ENCODE results near the gene BICDL1. TPM values are rescaled to one million over a fixed set of nuclear protein-coding genes. Genes with fewer than 3 reads are reported as not detected.

Gene BICDL1
- total RNA-seq, 1 donor from 2014 or later = 130 TPM

DNA sequence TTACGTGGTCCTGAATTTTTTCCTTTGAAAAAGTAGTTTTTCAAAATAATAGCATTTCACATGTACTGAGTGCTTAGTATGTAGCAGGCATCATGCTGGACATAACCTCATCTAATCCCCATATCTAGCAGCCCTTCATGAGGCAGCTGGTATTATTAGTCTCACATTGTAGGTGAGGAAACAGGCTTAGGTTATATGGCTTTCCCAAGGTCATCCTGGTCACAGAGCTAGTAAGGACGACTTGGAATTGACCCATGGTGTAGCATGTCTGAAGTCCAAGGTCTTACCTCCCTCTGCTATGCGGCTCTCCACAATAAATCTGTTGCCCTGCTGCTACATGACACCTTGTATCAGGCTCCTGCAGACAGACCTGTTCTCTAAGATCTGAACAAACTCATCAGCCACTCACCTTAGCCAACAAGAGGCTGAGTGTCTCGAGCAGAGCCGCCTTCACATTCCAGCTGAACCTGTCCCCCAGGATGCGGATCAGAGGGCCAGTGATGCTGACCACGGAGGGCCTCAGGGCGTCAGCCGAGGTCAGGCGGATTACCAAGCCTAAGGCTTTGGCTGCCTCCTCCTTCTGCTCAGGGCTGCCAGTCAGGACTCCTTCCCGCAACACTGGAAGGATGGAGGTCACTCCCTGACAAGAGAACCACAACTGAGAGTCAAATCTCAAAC, 147.2 kb downstream of the BICDL1 start:
- Mint-ChIP-seq H3K9me3 (no peaks in the 10 kb centered on the region), H3K36me3 (ENCODE audit: low read depth) (peaks cover 86% of the 10 kb centered on the region), H3K27me3 (ENCODE audit: low read depth) (no peaks in the 10 kb centered on the region), H3K4me3 (ENCODE audit: low read depth) (no peak overlapping the region), H3K27ac (no peak overlapping the region), H3K4me1 (ENCODE audit: low read depth) (peaks cover 1% of the 10 kb centered on the region)
- intact Hi-C loops (cut with micrococcal nuclease) = no loop called here
- DNase-seq (ENCODE audit: low spot score) = no peak

DNA sequence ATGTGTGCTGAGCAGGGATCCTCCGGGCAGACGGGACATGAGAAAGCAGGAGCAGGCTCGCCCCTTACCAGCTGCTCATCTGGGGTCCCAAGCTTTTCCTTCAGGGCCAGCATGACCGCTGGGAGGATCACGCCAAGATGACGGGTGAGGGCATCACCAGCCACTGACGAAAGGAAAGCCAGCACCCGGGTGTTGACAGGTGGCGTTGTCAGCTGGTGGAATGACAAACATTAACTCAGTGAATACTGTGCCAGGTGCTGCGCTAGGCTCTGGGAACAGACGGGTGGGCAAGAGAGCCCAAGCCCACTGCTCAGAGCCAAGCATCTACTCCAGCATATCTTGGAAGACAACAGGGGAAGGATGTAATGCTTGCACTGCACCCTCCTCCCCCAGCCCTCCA, 148.8 kb downstream of the BICDL1 start:
- H3K36me3 Mint-ChIP-seq (ENCODE audit: low read depth) = peaks cover 85% of the 10 kb centered on the region
- intact Hi-C loops (cut with micrococcal nuclease) = no loop called here
- no peak overlapping the region for H3K27ac Mint-ChIP-seq
- peaks cover under 1% of the 10 kb centered on the region for H3K4me1 Mint-ChIP-seq (ENCODE audit: low read depth)
- no peak overlapping the region for H3K4me3 Mint-ChIP-seq (ENCODE audit: low read depth)
- H3K9me3 Mint-ChIP-seq = no peaks in the 10 kb centered on the region
- no peaks in the 10 kb centered on the region for H3K27me3 Mint-ChIP-seq (ENCODE audit: low read depth)
- DNase-seq (ENCODE audit: low spot score) = no peak

DNA sequence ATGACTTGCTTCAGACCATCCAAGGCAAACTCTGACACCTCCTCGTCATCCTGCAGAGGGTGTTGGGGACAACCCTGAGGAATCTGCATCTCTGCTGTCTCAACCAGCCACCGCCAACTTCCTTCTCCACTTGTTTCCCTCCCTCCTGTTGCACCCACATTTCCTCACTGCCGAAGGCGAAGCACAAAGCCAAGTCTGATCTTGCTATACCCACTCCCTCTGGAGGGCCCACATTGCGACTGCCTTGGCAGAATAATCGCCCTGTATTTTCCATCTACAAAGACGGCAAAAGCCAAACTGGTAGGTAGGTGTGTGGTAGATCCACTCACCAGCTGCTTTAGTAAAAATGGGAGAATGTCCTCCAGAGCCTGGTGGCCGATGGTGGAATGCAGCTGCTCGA, 149.3 kb downstream of the BICDL1 start:
- Mint-ChIP-seq H3K27ac (no peak overlapping the region), H3K9me3 (no peaks in the 10 kb centered on the region), H3K36me3 (ENCODE audit: low read depth) (peaks cover 83% of the 10 kb centered on the region), H3K4me3 (ENCODE audit: low read depth) (no peak overlapping the region), H3K4me1 (ENCODE audit: low read depth) (no peaks in the 10 kb centered on the region), H3K27me3 (ENCODE audit: low read depth) (no peaks in the 10 kb centered on the region)
- intact Hi-C loops (cut with micrococcal nuclease) = no loop called here
- no peak for DNase-seq (ENCODE audit: low spot score)

DNA sequence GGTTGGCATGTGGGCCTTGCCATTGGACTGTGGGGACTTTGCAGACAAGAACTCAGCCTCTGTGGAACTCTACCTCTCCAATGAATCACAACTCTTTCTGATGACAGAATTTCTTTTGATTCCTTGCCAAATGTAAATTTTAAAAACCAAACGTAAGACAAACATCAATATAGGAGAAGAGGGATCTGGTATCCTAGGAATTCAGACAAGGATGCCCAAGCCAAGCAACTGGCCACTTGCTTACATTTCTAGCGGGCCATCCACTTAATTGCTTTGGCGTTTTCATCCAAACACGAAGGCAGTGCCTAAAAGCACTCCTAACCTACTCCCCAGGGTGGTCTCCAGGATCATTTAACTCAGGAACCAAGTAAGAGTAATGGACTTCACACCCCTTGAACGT, 150.9 kb downstream of the BICDL1 start:
- intact Hi-C loops (cut with micrococcal nuclease) = no loop called here
- Mint-ChIP-seq H3K27me3 (ENCODE audit: low read depth) (no peaks in the 10 kb centered on the region), H3K4me1 (ENCODE audit: low read depth) (no peaks in the 10 kb centered on the region), H3K9me3 (no peaks in the 10 kb centered on the region), H3K27ac (no peak overlapping the region), H3K4me3 (ENCODE audit: low read depth) (no peak overlapping the region), H3K36me3 (ENCODE audit: low read depth) (peaks cover 80% of the 10 kb centered on the region)
- no peak for DNase-seq (ENCODE audit: low spot score)

DNA sequence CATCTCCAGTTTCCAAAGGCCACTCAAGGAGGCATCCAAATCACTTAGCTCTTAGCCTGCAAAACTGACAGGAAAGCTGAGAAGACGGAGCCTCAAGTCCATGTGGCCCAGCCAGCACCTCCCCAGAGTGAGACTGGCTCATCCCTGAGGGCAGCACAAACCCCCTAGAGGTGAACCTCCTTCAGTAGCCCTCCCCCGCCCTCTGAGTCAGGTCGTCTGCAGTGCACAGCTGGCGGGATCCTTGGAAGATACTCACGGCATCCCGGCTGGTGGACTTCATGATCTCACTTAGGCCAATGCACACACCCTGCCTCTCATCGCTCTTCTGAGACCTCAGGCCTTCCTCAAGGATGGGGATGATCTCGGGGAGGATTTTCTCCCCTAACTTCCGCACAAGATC, 151.6 kb downstream of the BICDL1 start:
- H3K27ac Mint-ChIP-seq = no peak overlapping the region
- no peaks in the 10 kb centered on the region for H3K27me3 Mint-ChIP-seq (ENCODE audit: low read depth)
- intact Hi-C loops (cut with micrococcal nuclease) = no loop called here
- DNase-seq (ENCODE audit: low spot score) = no peak
- no peaks in the 10 kb centered on the region for H3K4me1 Mint-ChIP-seq (ENCODE audit: low read depth)
- no peak overlapping the region for H3K4me3 Mint-ChIP-seq (ENCODE audit: low read depth)
- H3K9me3 Mint-ChIP-seq = no peaks in the 10 kb centered on the region
- peaks cover 83% of the 10 kb centered on the region for H3K36me3 Mint-ChIP-seq (ENCODE audit: low read depth)

DNA sequence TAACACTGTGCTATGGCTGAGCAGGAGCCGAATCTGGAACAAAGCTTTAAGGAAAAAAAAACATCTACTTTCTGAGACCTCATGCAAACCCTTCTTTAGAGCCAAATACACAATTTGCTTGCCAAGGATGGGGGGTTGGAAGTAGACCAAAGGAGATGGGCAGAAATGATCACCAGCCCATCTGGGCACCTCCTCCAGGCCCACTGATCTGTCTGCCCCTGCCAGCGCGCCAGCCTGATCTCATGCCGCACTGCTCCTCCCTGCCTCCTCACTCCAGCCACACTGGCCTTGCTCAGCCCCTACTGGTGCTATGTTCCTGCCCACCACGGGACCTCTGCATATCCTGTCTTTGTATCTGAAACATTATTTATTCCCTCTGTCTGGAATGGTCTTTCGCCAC, 152.3 kb downstream of the BICDL1 start:
- Mint-ChIP-seq H3K4me3 (ENCODE audit: low read depth) (no peak overlapping the region), H3K27me3 (ENCODE audit: low read depth) (no peaks in the 10 kb centered on the region), H3K36me3 (ENCODE audit: low read depth) (peaks cover 79% of the 10 kb centered on the region), H3K27ac (no peak overlapping the region), H3K9me3 (no peaks in the 10 kb centered on the region), H3K4me1 (ENCODE audit: low read depth) (no peaks in the 10 kb centered on the region)
- intact Hi-C loops (cut with micrococcal nuclease) = no loop called here
- no peak for DNase-seq (ENCODE audit: low spot score)

DNA sequence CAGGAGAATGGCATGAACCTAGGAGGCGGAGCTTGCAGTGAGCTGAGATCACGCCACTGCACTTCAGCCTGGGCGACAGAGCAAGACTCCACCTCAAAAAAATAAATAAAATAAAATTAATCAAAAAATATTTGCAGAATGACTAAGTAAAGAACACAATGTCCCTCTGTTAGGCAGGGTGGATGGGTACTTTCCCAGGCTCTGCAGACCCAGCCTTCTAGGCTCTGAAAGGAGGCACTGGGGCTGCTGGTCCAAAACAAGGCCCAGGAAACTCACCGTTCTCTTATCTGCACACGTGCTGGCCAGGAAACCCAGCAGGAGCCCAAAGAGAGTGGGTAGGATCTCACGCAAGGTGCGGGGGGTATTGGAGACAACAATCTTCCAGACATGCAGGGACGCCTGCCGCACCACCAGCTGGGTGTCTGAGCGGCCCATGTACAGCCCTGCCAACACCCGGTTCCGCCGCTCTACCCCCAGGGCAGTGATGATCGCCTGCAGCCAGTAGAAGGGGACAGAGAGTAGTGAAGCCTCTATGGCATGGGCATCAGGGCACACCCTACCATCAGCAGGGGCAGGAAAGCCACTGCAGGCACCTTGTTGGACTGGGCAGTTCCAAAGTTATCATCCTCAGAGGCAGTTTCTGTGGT, 153.3 kb downstream of the BICDL1 start:
- H3K9me3 Mint-ChIP-seq = no peaks in the 10 kb centered on the region
- no peaks in the 10 kb centered on the region for H3K4me1 Mint-ChIP-seq (ENCODE audit: low read depth)
- H3K36me3 Mint-ChIP-seq (ENCODE audit: low read depth) = peaks cover 75% of the 10 kb centered on the region
- H3K27ac Mint-ChIP-seq = no peak overlapping the region
- intact Hi-C loops (cut with micrococcal nuclease) = no loop called here
- H3K4me3 Mint-ChIP-seq (ENCODE audit: low read depth) = no peak overlapping the region
- H3K27me3 Mint-ChIP-seq (ENCODE audit: low read depth) = no peaks in the 10 kb centered on the region
- DNase-seq (ENCODE audit: low spot score) = no peak

Other genes with a start within 250 kb of the BICDL1 start
- gene CIT, start 111.9 kb upstream of the BICDL1 start, total RNA-seq = 52.6 and 53.5 TPM in 2 replicates
- 86.5 and 87.0 TPM in 2 replicates for gene RAB35, start 127.5 kb downstream of the BICDL1 start, total RNA-seq
- 165 and 176 TPM in 2 replicates for gene GCN1, start 205.5 kb downstream of the BICDL1 start, total RNA-seq
- 2,950 and 3,019 TPM in 2 replicates for gene RPLP0, start 211.9 kb downstream of the BICDL1 start, total RNA-seq

Measured in activated T-helper 2 cell treated with anti-CD3 and anti-CD28 coated beads, Interferon-gamma antibody, Interleukin-2, Interleukin-4, amounts not matched to agents 10 μg/mL and 5 μg/mL and 100 μg/mL, durations not matched to agents 14 hours and 24 hours and 36 hours (primary cell).